ENCODE data around the gene PIP4K2B. TPM values are rescaled to one million over a fixed set of nuclear protein-coding genes. Genes with fewer than 3 reads are reported as not detected.

PIP4K2B gene
- total and polyA plus RNA-seq, 9 of the 15 experiments (the other 6 are each of a cell fraction or from before 2014, with no cell fraction given) = 3.7 to 29.9 (median 23.0) TPM

DNA sequence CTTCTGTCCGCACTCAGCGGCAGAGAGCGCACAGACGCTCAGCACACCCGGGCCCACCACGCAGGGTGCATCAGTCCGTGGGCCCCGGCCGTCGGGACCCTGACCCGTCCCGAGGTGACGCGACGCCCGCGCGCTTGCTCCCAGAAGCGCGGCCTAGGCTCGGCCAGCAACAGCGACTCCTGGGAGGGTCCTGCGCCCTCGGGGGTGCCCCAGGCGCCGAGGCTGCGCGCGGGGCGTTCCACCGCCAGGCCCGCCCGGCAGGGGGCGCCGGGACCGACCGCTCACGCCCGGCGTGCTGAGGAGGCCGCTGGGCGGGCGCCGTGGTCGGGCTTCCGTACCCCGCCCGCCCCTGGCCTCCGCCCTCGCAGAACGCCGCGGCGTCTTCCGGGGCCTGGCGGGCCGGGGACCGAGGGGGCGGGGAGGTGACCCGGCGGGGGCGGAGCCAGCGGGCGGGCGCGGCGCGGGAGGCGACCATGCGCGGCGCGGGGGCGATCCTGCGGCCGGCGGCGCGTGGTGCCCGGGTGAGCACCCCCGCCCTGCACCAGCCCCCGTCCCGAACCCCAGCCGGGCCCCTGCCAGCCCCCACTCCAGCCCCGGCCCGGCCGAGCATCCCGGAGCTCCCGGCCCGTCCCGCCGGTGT is 69.3 kb downstream of the PIP4K2B start, which contains the start of gene CISD3 (continued):
- TF ChIP-seq, protein P1, sequence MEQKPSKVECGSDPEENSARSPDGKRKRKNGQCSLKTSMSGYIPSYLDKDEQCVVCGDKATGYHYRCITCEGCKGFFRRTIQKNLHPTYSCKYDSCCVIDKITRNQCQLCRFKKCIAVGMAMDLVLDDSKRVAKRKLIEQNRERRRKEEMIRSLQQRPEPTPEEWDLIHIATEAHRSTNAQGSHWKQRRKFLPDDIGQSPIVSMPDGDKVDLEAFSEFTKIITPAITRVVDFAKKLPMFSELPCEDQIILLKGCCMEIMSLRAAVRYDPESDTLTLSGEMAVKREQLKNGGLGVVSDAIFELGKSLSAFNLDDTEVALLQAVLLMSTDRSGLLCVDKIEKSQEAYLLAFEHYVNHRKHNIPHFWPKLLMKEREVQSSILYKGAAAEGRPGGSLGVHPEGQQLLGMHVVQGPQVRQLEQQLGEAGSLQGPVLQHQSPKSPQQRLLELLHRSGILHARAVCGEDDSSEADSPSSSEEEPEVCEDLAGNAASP (IDR thresholded peaks at IDR 0.05) = no peak
- no peak for TF ChIP-seq PRPF4 (IDR thresholded peaks at IDR 0.05; ENCODE audit: insufficient read depth, low read depth, low read length, poor library complexity, severe bottlenecking)
- TF ChIP-seq, protein P2, sequence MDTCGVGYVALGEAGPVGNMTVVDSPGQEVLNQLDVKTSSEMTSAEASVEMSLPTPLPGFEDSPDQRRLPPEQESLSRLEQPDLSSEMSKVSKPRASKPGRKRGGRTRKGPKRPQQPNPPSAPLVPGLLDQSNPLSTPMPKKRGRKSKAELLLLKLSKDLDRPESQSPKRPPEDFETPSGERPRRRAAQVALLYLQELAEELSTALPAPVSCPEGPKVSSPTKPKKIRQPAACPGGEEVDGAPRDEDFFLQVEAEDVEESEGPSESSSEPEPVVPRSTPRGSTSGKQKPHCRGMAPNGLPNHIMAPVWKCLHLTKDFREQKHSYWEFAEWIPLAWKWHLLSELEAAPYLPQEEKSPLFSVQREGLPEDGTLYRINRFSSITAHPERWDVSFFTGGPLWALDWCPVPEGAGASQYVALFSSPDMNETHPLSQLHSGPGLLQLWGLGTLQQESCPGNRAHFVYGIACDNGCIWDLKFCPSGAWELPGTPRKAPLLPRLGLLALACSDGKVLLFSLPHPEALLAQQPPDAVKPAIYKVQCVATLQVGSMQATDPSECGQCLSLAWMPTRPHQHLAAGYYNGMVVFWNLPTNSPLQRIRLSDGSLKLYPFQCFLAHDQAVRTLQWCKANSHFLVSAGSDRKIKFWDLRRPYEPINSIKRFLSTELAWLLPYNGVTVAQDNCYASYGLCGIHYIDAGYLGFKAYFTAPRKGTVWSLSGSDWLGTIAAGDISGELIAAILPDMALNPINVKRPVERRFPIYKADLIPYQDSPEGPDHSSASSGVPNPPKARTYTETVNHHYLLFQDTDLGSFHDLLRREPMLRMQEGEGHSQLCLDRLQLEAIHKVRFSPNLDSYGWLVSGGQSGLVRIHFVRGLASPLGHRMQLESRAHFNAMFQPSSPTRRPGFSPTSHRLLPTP (IDR thresholded peaks at IDR 0.05; ENCODE audit: borderline replicate concordance, extremely low read depth, insufficient read length) = no peak
- peak; percentile 46; the same call in 1 of the 2 replicates for TF ChIP-seq CREM (IDR thresholded peaks at IDR 0.05; ENCODE audit: low read depth)
- no peak for TF ChIP-seq SRSF7 (optimal IDR thresholded peaks at IDR 0.05; ENCODE audit: low read depth, low read length)
- no peak for TF ChIP-seq NFRKB (IDR thresholded peaks at IDR 0.05; ENCODE audit: low read depth)
- TF ChIP-seq ZFX (CRISPR knock-in tag; IDR thresholded peaks at IDR 0.05) = peak; percentile 75
- TF ChIP-seq, protein P3, sequence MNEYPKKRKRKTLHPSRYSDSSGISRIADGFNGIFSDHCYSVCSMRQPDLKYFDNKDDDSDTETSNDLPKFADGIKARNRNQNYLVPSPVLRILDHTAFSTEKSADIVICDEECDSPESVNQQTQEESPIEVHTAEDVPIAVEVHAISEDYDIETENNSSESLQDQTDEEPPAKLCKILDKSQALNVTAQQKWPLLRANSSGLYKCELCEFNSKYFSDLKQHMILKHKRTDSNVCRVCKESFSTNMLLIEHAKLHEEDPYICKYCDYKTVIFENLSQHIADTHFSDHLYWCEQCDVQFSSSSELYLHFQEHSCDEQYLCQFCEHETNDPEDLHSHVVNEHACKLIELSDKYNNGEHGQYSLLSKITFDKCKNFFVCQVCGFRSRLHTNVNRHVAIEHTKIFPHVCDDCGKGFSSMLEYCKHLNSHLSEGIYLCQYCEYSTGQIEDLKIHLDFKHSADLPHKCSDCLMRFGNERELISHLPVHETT (CRISPR knock-in tag; conservative IDR thresholded peaks at IDR 0.05 in 1 of 2, IDR thresholded peaks at IDR 0.05 in 1 of 2) = peak in 1 of 2 experiments; percentile 98; a peak in 2 of 4 replicates
- no peak for TF ChIP-seq ZNF41 (CRISPR knock-in tag; conservative IDR thresholded peaks at IDR 0.05)
- TF ChIP-seq FOXK2 (conservative IDR thresholded peaks at IDR 0.05 in 1 of 2, IDR thresholded peaks at IDR 0.05 in 1 of 2; ENCODE audit: low read depth in 2 of 2) = no peak
- TF ChIP-seq RBFOX2 (IDR thresholded peaks at IDR 0.05; ENCODE audit: low read depth, low read length) = peak; percentile 69
- TF ChIP-seq MAZ (CRISPR knock-in tag; conservative IDR thresholded peaks at IDR 0.05 in 1 of 2, IDR thresholded peaks at IDR 0.05 in 1 of 2) = peak; percentile 31 to 79; a peak in 2 of 4 replicates
- TF ChIP-seq E2F6 (IDR thresholded peaks at IDR 0.05; ENCODE audit: borderline replicate concordance in 1 of 2, extremely low read depth in 1 of 2, insufficient read depth in 1 of 2, insufficient read length in 1 of 2, low read depth in 1 of 2, low read length in 1 of 2, poor library complexity in 1 of 2, severe bottlenecking in 1 of 2) = peak in 1 of 2 experiments; percentile 88
- TF ChIP-seq GABPB2 (CRISPR knock-in tag; conservative IDR thresholded peaks at IDR 0.05) = no peak
- TF ChIP-seq MED1 (CRISPR knock-in tag; IDR thresholded peaks at IDR 0.05; ENCODE audit: borderline replicate concordance) = no peak
- TF ChIP-seq, protein P4, sequence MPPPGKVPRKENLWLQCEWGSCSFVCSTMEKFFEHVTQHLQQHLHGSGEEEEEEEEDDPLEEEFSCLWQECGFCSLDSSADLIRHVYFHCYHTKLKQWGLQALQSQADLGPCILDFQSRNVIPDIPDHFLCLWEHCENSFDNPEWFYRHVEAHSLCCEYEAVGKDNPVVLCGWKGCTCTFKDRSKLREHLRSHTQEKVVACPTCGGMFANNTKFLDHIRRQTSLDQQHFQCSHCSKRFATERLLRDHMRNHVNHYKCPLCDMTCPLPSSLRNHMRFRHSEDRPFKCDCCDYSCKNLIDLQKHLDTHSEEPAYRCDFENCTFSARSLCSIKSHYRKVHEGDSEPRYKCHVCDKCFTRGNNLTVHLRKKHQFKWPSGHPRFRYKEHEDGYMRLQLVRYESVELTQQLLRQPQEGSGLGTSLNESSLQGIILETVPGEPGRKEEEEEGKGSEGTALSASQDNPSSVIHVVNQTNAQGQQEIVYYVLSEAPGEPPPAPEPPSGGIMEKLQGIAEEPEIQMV (tag; conservative IDR thresholded peaks at IDR 0.05; ENCODE audit: low read depth) = no peak
- peak; percentile 54; the same call in 1 of the 2 replicates for TF ChIP-seq PHF8 (IDR thresholded peaks at IDR 0.05; ENCODE audit: borderline replicate concordance, low read length)
